Hippocampal formation (tissue), 2 donors: ENCODE measurements around the gene ITPR1.

Experiments used
- DNase-seq, 2 donors: peaks; one replicate each; lab custom pipeline; 2025; lab: John Stamatoyannopoulos, UW

The ITPR1 gene

GRCh38 chr3:4533489-4534443 lies 40.6 kb downstream of the ITPR1 start:
- no peak for DNase-seq

GRCh38 chr3:4534906-4535305 lies 41.8 kb downstream of the ITPR1 start:
- no peak for DNase-seq

- no peak for DNase-seq
Observed at GRCh38 chr3:4536260-4536659, 43.1 kb downstream of the ITPR1 start.

GRCh38 chr3:4540267-4540666 lies 47.1 kb downstream of the ITPR1 start:
- DNase-seq, result no peak

- DNase-seq, result no peak
Observed at GRCh38 chr3:4543110-4543509, 50.0 kb downstream of the ITPR1 start.

- DNase-seq, result no peak
Observed at GRCh38 chr3:4546346-4547178, 53.4 kb downstream of the ITPR1 start.

- DNase-seq, result no peak
Observed at GRCh38 chr3:4547799-4548198, 54.7 kb downstream of the ITPR1 start.

GRCh38 chr3:4548356-4548755 lies 55.2 kb downstream of the ITPR1 start:
- no peak for DNase-seq

- no peak for DNase-seq
Observed at GRCh38 chr3:4548780-4549179, 55.6 kb downstream of the ITPR1 start.

GRCh38 chr3:4549896-4550295 lies 56.7 kb downstream of the ITPR1 start:
- no peak for DNase-seq

GRCh38 chr3:4551051-4551711 lies 58.0 kb downstream of the ITPR1 start:
- DNase-seq, result no peak

- DNase-seq, result no peak
Observed at GRCh38 chr3:4551794-4552442, 58.8 kb downstream of the ITPR1 start.

- no peak for DNase-seq
Observed at GRCh38 chr3:4552811-4553210, 59.7 kb downstream of the ITPR1 start.

GRCh38 chr3:4561661-4562060 lies 68.5 kb downstream of the ITPR1 start:
- no peak for DNase-seq

- DNase-seq, result no peak
Observed at GRCh38 chr3:4562595-4562994, 69.4 kb downstream of the ITPR1 start.

GRCh38 chr3:4564270-4564669 lies 71.1 kb downstream of the ITPR1 start:
- no peak for DNase-seq

GRCh38 chr3:4564928-4565586 lies 71.9 kb downstream of the ITPR1 start:
- no peak for DNase-seq

- no peak for DNase-seq
Observed at GRCh38 chr3:4565809-4566501, 72.8 kb downstream of the ITPR1 start.

- no peak for DNase-seq
Observed at GRCh38 chr3:4568841-4569240, 75.7 kb downstream of the ITPR1 start.

GRCh38 chr3:4570840-4571621 lies 77.9 kb downstream of the ITPR1 start:
- no peak for DNase-seq
